IMR-90 (cell line): ENCODE data around the gene MSMO1.

Experiments used
- CTCF ChIP-seq: conservative IDR thresholded peaks from 2 replicates; pipeline ENCODE4 v1.5.1; 2012; ENCODE audit warnings: mild to moderate bottlenecking, low read depth, low read length, improper control_type of control experiment
- MXI1 ChIP-seq: IDR thresholded peaks from 2 replicates; pipeline ENCODE4 v1.6.1; 2012; ENCODE audit warnings: low read depth, mild to moderate bottlenecking, low read length, moderate library complexity, borderline replicate concordance
- POLR2A ChIP-seq: IDR thresholded peaks from 2 replicates; pipeline ENCODE4 v1.6.1; 2012; ENCODE audit warnings: mild to moderate bottlenecking, low read depth, low read length
- RCOR1 ChIP-seq: IDR thresholded peaks from 2 replicates; pipeline ENCODE4 v1.6.1; 2012; ENCODE audit warnings: mild to moderate bottlenecking, low read length, improper control_type of control experiment; ENCODE audit not compliant: insufficient replicate concordance
- SMC3 ChIP-seq: fragments of 150-350 bp; IDR thresholded peaks from 2 replicates; pipeline ENCODE4 v1.6.1; 2016; ENCODE audit warnings: low read depth, mild to moderate bottlenecking, antibody characterized with exemption, low read length, moderate library complexity

- TF ChIP-seq MXI1 (no peak), RCOR1 (no peak), SMC3 (no peak), CTCF (no peak), POLR2A (no peak)
Measured at GRCh38 chr4:165294907-165295306, 32.6 kb upstream of the MSMO1 start.
